Activated naive CD4-positive, alpha-beta T cell treated with anti-CD3 and anti-CD28 coated beads, Interleukin-2, amount 10 ng/mL, durations not matched to agents 7 days and 5 days (primary cell): Measurements from ENCODE around the gene TGFBR1.

Experiments
- CTCF ChIA-PET: fragments of 350-600 bp; sonication (Branson Sonifier 250); formaldehyde crosslinking; loops from one replicate; lab custom pipeline; 2021; ENCODE audit warnings: antibody characterized with exemption; lab: Charles Lee
- DNase-seq: peaks from one replicate; pipeline ENCODE4 v3.0.0-alpha.2; 2020
- H3K27ac Mint-ChIP-seq: one replicate; pipeline ENCODE4 v1.8.0; 2021; ENCODE audit warnings: mild to moderate bottlenecking, moderate library complexity, mixed read lengths
- H3K27me3 Mint-ChIP-seq: one replicate; pipeline ENCODE4 v1.8.0; 2021; ENCODE audit warnings: mild to moderate bottlenecking, mixed read lengths
- H3K36me3 Mint-ChIP-seq: one replicate; pipeline ENCODE4 v1.8.0; 2021; ENCODE audit warnings: mixed read lengths
- H3K4me1 Mint-ChIP-seq: one replicate; pipeline ENCODE4 v1.8.0; 2021; ENCODE audit warnings: mixed read lengths
- H3K4me3 Mint-ChIP-seq: one replicate; pipeline ENCODE4 v1.8.0; 2021; ENCODE audit warnings: mild to moderate bottlenecking, moderate library complexity, mixed read lengths
- H3K9me3 Mint-ChIP-seq: one replicate; pipeline ENCODE4 v1.8.0; 2021; ENCODE audit warnings: mixed read lengths

TGFBR1 gene

GRCh38 chr9:99140685-99141314, 35.9 kb downstream of the TGFBR1 start:
- H3K27ac Mint-ChIP-seq, result peak overlapping the region; percentile 60
- peaks cover 71% of the 10 kb centered on the region for H3K36me3 Mint-ChIP-seq
- peak; percentile 59 for DNase-seq
- no peaks in the 10 kb centered on the region for H3K27me3 Mint-ChIP-seq
- peaks cover 42% of the 10 kb centered on the region for H3K4me1 Mint-ChIP-seq
- CTCF ChIA-PET, result interaction anchor here (0.6 to 20.1 kb wide), 28 partner anchors 10 to 366 kb away, joined by 3 to 298 read pairs (median 3); partner anchors contain the start of genes GALNT12 and TGFBR1
- H3K9me3 Mint-ChIP-seq, result no peaks in the 10 kb centered on the region
- H3K4me3 Mint-ChIP-seq, result no peak overlapping the region

GRCh38 chr9:99141849-99142248, 36.9 kb downstream of the TGFBR1 start:
- Mint-ChIP-seq H3K27ac (peak overlapping the region; percentile 2), H3K36me3 (peaks cover 73% of the 10 kb centered on the region), H3K27me3 (no peaks in the 10 kb centered on the region), H3K4me1 (peaks cover 34% of the 10 kb centered on the region), H3K9me3 (no peaks in the 10 kb centered on the region), H3K4me3 (no peak overlapping the region)
- CTCF ChIA-PET, result interaction anchor here (0.6 to 20.1 kb wide), 17 partner anchors 8 to 367 kb away, joined by 3 to 298 read pairs (median 5); partner anchors contain the start of gene TGFBR1
- no peak for DNase-seq

GRCh38 chr9:99142275-99142674, 37.4 kb downstream of the TGFBR1 start:
- Mint-ChIP-seq H3K36me3 (peaks cover 75% of the 10 kb centered on the region), H3K9me3 (no peaks in the 10 kb centered on the region), H3K27me3 (no peaks in the 10 kb centered on the region), H3K4me3 (no peak overlapping the region), H3K27ac (peak overlapping the region; percentile 2), H3K4me1 (peaks cover 30% of the 10 kb centered on the region)
- DNase-seq, result no peak
- CTCF ChIA-PET, result interaction anchor here (2.4 to 20.1 kb wide), 6 partner anchors 8 to 294 kb away, joined by 10 to 298 read pairs (median 28); partner anchors contain the start of gene TGFBR1

GRCh38 chr9:99143655-99144054, 38.7 kb downstream of the TGFBR1 start:
- H3K36me3 Mint-ChIP-seq, result peaks cover 76% of the 10 kb centered on the region
- DNase-seq, result no peak
- no peaks in the 10 kb centered on the region for H3K27me3 Mint-ChIP-seq
- CTCF ChIA-PET, result interaction anchor here (1.0 to 20.1 kb wide), 3 partner anchors 144 to 168 kb away, joined by 3 to 298 read pairs (median 4); no protein-coding TSS in a partner anchor
- no peak overlapping the region for H3K4me3 Mint-ChIP-seq
- peaks cover 22% of the 10 kb centered on the region for H3K4me1 Mint-ChIP-seq
- H3K27ac Mint-ChIP-seq, result no peak overlapping the region
- H3K9me3 Mint-ChIP-seq, result no peaks in the 10 kb centered on the region

- Mint-ChIP-seq H3K36me3 (peaks cover 74% of the 10 kb centered on the region), H3K4me3 (no peak overlapping the region), H3K27me3 (no peaks in the 10 kb centered on the region), H3K27ac (no peak overlapping the region), H3K4me1 (peaks cover 23% of the 10 kb centered on the region), H3K9me3 (no peaks in the 10 kb centered on the region)
- DNase-seq, result no peak
- CTCF ChIA-PET, result interaction anchor here (0.7 to 20.1 kb wide), 3 partner anchors 15 to 502 kb away, joined by 3 to 298 read pairs (median 3); no protein-coding TSS in a partner anchor
Observed at GRCh38 chr9:99144966-99145365, 40.1 kb downstream of the TGFBR1 start.

- DNase-seq, result no peak
- Mint-ChIP-seq H3K4me3 (no peak overlapping the region), H3K4me1 (peaks cover 24% of the 10 kb centered on the region), H3K36me3 (peaks cover 76% of the 10 kb centered on the region), H3K9me3 (no peaks in the 10 kb centered on the region), H3K27me3 (no peaks in the 10 kb centered on the region), H3K27ac (no peak overlapping the region)
- CTCF ChIA-PET, result interaction anchor here (0.6 to 20.1 kb wide), 2 partner anchors 67 to 147 kb away, joined by 3 to 298 read pairs; no protein-coding TSS in a partner anchor
Observed at GRCh38 chr9:99146574-99146973, 41.7 kb downstream of the TGFBR1 start.

- CTCF ChIA-PET, result interaction anchor here (0.6 to 20.1 kb wide), 3 partner anchors 8 to 147 kb away, joined by 3 to 298 read pairs (median 4); no protein-coding TSS in a partner anchor
- Mint-ChIP-seq H3K36me3 (peaks cover 76% of the 10 kb centered on the region), H3K27ac (no peak overlapping the region), H3K4me1 (peaks cover 28% of the 10 kb centered on the region), H3K9me3 (no peaks in the 10 kb centered on the region), H3K4me3 (no peak overlapping the region), H3K27me3 (no peaks in the 10 kb centered on the region)
- no peak for DNase-seq
Observed at GRCh38 chr9:99147177-99147576, 42.3 kb downstream of the TGFBR1 start.

- Mint-ChIP-seq H3K9me3 (no peaks in the 10 kb centered on the region), H3K27ac (peak overlapping the region; percentile 83), H3K27me3 (peaks cover 8% of the 10 kb centered on the region), H3K36me3 (peaks cover 66% of the 10 kb centered on the region), H3K4me3 (no peak overlapping the region), H3K4me1 (peaks cover 28% of the 10 kb centered on the region)
- CTCF ChIA-PET, result interaction anchor here (0.6 to 20.1 kb wide), 10 partner anchors 9 to 303 kb away, joined by 3 to 298 read pairs (median 5); partner anchors contain the start of gene TGFBR1
- no peak for DNase-seq
Observed at GRCh38 chr9:99150451-99151171, 45.7 kb downstream of the TGFBR1 start.

GRCh38 chr9:99154356-99154755, 49.4 kb downstream of the TGFBR1 start:
- H3K27me3 Mint-ChIP-seq, result peaks cover 20% of the 10 kb centered on the region
- H3K27ac Mint-ChIP-seq, result no peak overlapping the region
- peaks cover 37% of the 10 kb centered on the region for H3K36me3 Mint-ChIP-seq
- H3K4me3 Mint-ChIP-seq, result no peak overlapping the region
- H3K9me3 Mint-ChIP-seq, result no peaks in the 10 kb centered on the region
- H3K4me1 Mint-ChIP-seq, result peaks cover 21% of the 10 kb centered on the region
- CTCF ChIA-PET, result interaction anchor here (1.8 kb wide), 1 partner anchor 153 kb away, joined by 4 read pairs; no protein-coding TSS in a partner anchor
- DNase-seq, result no peak

GRCh38 chr9:99155736-99156135, 50.8 kb downstream of the TGFBR1 start:
- Mint-ChIP-seq H3K4me3 (no peak overlapping the region), H3K27me3 (peaks cover 31% of the 10 kb centered on the region), H3K27ac (peak overlapping the region; percentile 64), H3K9me3 (no peaks in the 10 kb centered on the region), H3K4me1 (peaks cover 12% of the 10 kb centered on the region), H3K36me3 (peaks cover 30% of the 10 kb centered on the region)
- CTCF ChIA-PET, result no interaction called here
- DNase-seq, result no peak

- Mint-ChIP-seq H3K4me3 (no peak overlapping the region), H3K27me3 (peaks cover 34% of the 10 kb centered on the region), H3K27ac (no peak overlapping the region), H3K9me3 (no peaks in the 10 kb centered on the region), H3K36me3 (peaks cover 8% of the 10 kb centered on the region), H3K4me1 (peaks cover 8% of the 10 kb centered on the region)
- CTCF ChIA-PET, result interaction anchor here (0.5 to 1.2 kb wide), 2 partner anchors 28 to 183 kb away, joined by 3 read pairs; no protein-coding TSS in a partner anchor
- no peak for DNase-seq
Observed at GRCh38 chr9:99158629-99159028, 53.7 kb downstream of the TGFBR1 start.

GRCh38 chr9:99160173-99160572, 55.3 kb downstream of the TGFBR1 start:
- Mint-ChIP-seq H3K27me3 (peaks cover 27% of the 10 kb centered on the region), H3K9me3 (no peaks in the 10 kb centered on the region), H3K4me3 (no peak overlapping the region), H3K27ac (no peak overlapping the region), H3K4me1 (peaks cover 8% of the 10 kb centered on the region), H3K36me3 (no peaks in the 10 kb centered on the region)
- CTCF ChIA-PET, result interaction anchor here (0.6 to 1.9 kb wide), 6 partner anchors 10 to 1151 kb away, joined by 3 to 6 read pairs (median 3); no protein-coding TSS in a partner anchor
- no peak for DNase-seq

- H3K4me1 Mint-ChIP-seq, result peaks cover 32% of the 10 kb centered on the region
- H3K27ac Mint-ChIP-seq, result no peak overlapping the region
- no peaks in the 10 kb centered on the region for H3K36me3 Mint-ChIP-seq
- no peak for DNase-seq
- CTCF ChIA-PET, result interaction anchor here (0.6 to 2.9 kb wide), 10 partner anchors 12 to 851 kb away, joined by 3 to 19 read pairs (median 5); no protein-coding TSS in a partner anchor
- H3K4me3 Mint-ChIP-seq, result no peak overlapping the region
- peaks cover 27% of the 10 kb centered on the region for H3K27me3 Mint-ChIP-seq
- H3K9me3 Mint-ChIP-seq, result no peaks in the 10 kb centered on the region
Observed at GRCh38 chr9:99162759-99163364, 57.9 kb downstream of the TGFBR1 start.
